ENCODE measurements around the gene KIZ.
"Not testable (repeated sequence)": the region's sequence is repeated elsewhere in the genome, so short reads cannot be mapped to it uniquely, and the experiment has no call there.

KIZ gene

GRCh38 chr20:21246161-21246560 lies 120.3 kb downstream of the KIZ start:
- no peak for TF ChIP-seq GATA1 (IDR thresholded peaks at IDR 0.05; ENCODE audit: low read depth, low read length)
- TF ChIP-seq POLR2A (IDR thresholded peaks at IDR 0.05; ENCODE audit: low read length) = no peak
- no peak for DNase-seq

- DNase-seq = not testable (repeated sequence)
Observed at GRCh38 chr20:21247603-21248095, 121.8 kb downstream of the KIZ start.

GRCh38 chr20:21251278-21251677 lies 125.4 kb downstream of the KIZ start:
- TF ChIP-seq GATA1 (IDR thresholded peaks at IDR 0.05; ENCODE audit: low read depth, low read length) (no peak), POLR2A (IDR thresholded peaks at IDR 0.05; ENCODE audit: low read length) (no peak)
- no peak for DNase-seq

GRCh38 chr20:21257192-21257591 lies 131.3 kb downstream of the KIZ start:
- DNase-seq = no peak
- TF ChIP-seq POLR2A (IDR thresholded peaks at IDR 0.05; ENCODE audit: low read length) (no peak), GATA1 (IDR thresholded peaks at IDR 0.05; ENCODE audit: low read depth, low read length) (no peak)

GRCh38 chr20:21258411-21258810 lies 132.5 kb downstream of the KIZ start:
- no peak for DNase-seq
- TF ChIP-seq GATA1 (IDR thresholded peaks at IDR 0.05; ENCODE audit: low read depth, low read length) = no peak
- TF ChIP-seq POLR2A (IDR thresholded peaks at IDR 0.05; ENCODE audit: low read length) = no peak

GRCh38 chr20:21259346-21259745 lies 133.5 kb downstream of the KIZ start:
- no peak for DNase-seq
- TF ChIP-seq POLR2A (IDR thresholded peaks at IDR 0.05; ENCODE audit: low read length) (no peak), GATA1 (IDR thresholded peaks at IDR 0.05; ENCODE audit: low read depth, low read length) (no peak)

- DNase-seq = no peak
- no peak for TF ChIP-seq GATA1 (IDR thresholded peaks at IDR 0.05; ENCODE audit: low read depth, low read length)
- TF ChIP-seq POLR2A (IDR thresholded peaks at IDR 0.05; ENCODE audit: low read length) = no peak
Observed at GRCh38 chr20:21262812-21263211, 136.9 kb downstream of the KIZ start.

- no peak for DNase-seq
- TF ChIP-seq GATA1 (IDR thresholded peaks at IDR 0.05; ENCODE audit: low read depth, low read length) (no peak), POLR2A (IDR thresholded peaks at IDR 0.05; ENCODE audit: low read length) (no peak)
Observed at GRCh38 chr20:21265261-21266190, 139.6 kb downstream of the KIZ start.

- TF ChIP-seq POLR2A (IDR thresholded peaks at IDR 0.05; ENCODE audit: low read length) = no peak
- no peak for TF ChIP-seq GATA1 (IDR thresholded peaks at IDR 0.05; ENCODE audit: low read depth, low read length)
- no peak for DNase-seq
Observed at GRCh38 chr20:21266191-21266536, 140.3 kb downstream of the KIZ start.

- no peak for DNase-seq
- TF ChIP-seq POLR2A (IDR thresholded peaks at IDR 0.05; ENCODE audit: low read length) (no peak), GATA1 (IDR thresholded peaks at IDR 0.05; ENCODE audit: low read depth, low read length) (no peak)
Observed at GRCh38 chr20:21269772-21270171, 143.9 kb downstream of the KIZ start.

GRCh38 chr20:21270806-21271205 lies 144.9 kb downstream of the KIZ start:
- no peak for TF ChIP-seq POLR2A (IDR thresholded peaks at IDR 0.05; ENCODE audit: low read length)
- TF ChIP-seq GATA1 (IDR thresholded peaks at IDR 0.05; ENCODE audit: low read depth, low read length) = no peak
- DNase-seq = no peak

GRCh38 chr20:21272279-21272678 lies 146.4 kb downstream of the KIZ start:
- no peak for DNase-seq
- TF ChIP-seq GATA1 (IDR thresholded peaks at IDR 0.05; ENCODE audit: low read depth, low read length) (no peak), POLR2A (IDR thresholded peaks at IDR 0.05; ENCODE audit: low read length) (no peak)

- DNase-seq = no peak
- TF ChIP-seq POLR2A (IDR thresholded peaks at IDR 0.05; ENCODE audit: low read length) (no peak), GATA1 (IDR thresholded peaks at IDR 0.05; ENCODE audit: low read depth, low read length) (no peak)
Observed at GRCh38 chr20:21272679-21273078, 146.8 kb downstream of the KIZ start.

GRCh38 chr20:21273755-21274386 lies 148.0 kb downstream of the KIZ start:
- no peak for DNase-seq
- TF ChIP-seq POLR2A (IDR thresholded peaks at IDR 0.05; ENCODE audit: low read length) = no peak
- no peak for TF ChIP-seq GATA1 (IDR thresholded peaks at IDR 0.05; ENCODE audit: low read depth, low read length)

- TF ChIP-seq GATA1 (IDR thresholded peaks at IDR 0.05; ENCODE audit: low read depth, low read length) = no peak
- TF ChIP-seq POLR2A (IDR thresholded peaks at IDR 0.05; ENCODE audit: low read length) = no peak
- DNase-seq = no peak
Observed at GRCh38 chr20:21278829-21279228, 152.9 kb downstream of the KIZ start.
